SIG-M5 (cell line): ENCODE measurements around the gene CD177.
"Not testable (repeated sequence)": the region's sequence is repeated elsewhere in the genome, so short reads cannot be mapped to it uniquely, and the experiment has no call there.

ENCODE experiments used
- DNase-seq: peaks from one replicate; lab custom pipeline; 2025; lab: John Stamatoyannopoulos, UW

CD177 gene

DNA sequence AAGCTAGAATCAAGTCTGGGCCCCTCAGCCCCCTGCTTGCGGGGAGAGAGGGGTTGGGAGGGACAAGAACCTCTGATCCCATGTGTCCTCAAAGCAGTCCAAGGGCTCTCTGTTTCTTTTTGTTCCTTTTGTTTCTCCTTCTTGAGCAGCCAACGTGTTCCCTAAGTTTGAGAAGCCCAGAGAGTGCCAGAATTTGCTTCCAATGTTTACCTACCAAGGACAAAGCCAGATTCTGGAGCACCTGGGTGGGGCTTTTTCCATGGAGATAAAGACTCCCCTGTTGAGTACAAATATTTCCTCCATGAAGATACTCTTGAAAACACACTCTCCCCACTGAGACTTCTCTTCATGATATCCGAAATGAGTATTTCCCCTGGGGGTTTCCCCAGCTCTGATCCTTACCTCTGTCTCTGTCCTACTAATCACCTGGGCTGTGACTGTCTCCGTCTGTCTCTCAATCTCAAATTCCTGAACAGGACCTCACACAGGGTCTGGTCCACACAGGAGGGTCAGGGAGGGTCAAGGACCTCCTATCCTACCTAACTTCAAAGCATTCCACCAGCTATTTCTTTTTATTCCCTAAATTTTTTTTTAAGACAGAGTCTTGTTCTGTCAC lies 27.4 kb downstream of the CD177 start:
- no peak for DNase-seq

DNA sequence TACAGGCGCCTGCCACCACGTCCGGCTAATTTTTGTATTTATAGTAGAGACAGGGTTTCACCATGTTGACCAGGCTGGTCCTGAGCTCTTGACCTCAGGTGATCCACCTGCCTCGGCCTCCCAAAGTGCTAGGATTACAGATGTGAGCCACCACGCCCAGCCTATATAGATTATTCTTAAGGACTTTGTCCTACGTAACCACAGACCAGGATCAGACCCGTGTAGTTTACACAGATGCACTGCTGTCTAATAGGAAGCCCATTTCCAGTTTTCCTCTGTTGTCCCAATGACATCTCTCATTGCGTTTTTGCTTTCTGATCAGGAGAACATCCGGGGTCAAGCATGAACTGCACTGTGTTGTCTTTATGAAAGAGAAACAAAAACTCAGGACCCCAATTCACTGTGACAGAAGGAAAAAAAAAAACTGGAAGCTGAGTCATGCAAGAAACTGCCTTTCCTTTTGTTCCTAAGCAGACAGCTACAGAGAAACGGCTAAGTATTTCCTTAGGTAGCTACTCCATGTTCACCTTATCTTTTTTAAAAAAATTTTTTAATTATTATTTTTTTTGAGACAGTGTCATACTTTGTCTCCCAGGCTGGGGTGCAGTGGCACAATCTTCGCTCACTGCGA lies 29.2 kb downstream of the CD177 start:
- not testable (repeated sequence) for DNase-seq

DNA sequence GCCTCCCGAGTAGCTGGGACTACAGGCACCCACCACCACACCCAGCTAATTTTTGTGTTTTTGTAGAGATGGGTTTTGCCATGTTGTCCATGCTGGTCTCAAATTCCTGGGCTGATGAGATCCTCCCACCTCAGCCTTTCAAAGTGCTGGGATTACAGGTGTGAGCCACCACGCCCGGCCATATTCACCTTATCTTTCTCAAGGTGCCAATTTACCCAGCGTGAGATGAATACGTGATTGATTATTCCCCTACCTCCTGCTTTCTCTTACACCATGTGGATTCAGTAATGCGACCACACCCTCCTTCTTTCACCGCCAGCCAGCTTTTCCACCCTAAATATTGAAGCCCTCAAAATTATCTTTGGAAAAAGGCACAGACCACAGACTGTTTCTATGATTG lies 29.8 kb downstream of the CD177 start:
- DNase-seq, result not testable (repeated sequence)

DNA sequence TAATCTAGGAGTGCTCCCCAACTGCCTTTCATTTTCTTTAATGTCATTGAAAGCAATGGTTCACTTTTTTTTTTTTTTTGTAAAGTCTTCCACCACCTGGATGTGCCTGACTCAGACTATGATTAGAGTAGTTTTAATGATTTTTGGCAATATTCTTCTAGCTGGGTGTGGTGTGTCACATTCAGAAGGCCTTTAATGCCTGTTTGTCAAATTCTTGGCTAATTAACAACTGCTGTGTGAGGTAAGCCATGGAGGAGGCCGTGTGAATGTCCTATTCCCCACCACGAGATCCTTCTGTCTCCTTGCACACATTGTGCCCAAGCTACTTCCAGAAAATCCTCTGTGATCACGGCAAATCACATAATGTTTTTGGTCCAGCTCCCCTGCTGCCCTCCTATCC lies 30.3 kb downstream of the CD177 start:
- DNase-seq, result not testable (repeated sequence)

DNA sequence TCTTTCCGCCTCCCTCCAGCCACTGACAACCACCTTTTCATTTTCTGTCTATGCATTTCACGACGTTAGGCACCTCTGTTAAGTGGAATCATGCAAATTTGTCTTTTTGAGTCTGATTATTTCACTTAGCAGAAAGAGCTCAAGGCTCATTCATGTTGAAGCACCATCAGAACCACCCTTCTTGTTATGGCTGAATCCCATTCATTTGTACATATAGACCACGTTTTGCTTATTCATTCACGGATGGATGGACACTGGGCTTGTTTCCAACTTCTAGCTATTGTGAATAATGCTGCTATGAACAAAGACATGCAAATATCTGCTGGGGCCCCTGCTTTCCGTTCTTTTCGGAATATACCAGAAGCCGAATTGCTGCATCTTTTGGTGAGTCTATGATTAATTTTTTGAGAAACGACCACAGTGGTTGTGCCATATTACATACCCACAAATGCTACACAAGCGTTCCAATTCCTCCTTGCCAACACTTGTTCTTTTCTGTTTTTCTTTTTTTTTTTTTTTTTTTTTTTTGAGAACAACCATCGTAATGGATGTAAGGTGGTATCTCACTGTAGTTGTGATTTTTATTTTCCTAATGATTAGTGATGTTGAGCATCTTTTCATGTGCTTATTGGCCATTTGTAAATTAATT lies 37.5 kb downstream of the CD177 start:
- DNase-seq, result not testable (repeated sequence)

DNA sequence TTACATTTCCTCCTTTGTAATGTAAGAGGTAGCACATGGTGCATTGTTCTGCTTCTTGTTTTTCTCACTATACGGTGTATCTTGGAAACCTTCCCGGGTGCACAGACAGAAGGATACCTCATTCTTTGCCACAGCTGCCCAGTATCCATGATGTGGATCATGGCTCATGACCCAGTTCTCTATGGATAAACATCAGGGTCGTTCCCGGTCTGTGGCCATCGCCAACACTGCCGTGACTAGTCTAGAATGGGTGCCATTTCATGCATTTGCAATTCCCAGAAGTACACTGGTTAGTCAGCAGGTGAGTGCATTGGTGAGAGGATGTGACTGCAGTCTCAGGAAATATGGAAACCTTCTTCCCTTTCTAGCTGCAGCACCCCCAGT lies 38.1 kb downstream of the CD177 start:
- not testable (repeated sequence) for DNase-seq

DNA sequence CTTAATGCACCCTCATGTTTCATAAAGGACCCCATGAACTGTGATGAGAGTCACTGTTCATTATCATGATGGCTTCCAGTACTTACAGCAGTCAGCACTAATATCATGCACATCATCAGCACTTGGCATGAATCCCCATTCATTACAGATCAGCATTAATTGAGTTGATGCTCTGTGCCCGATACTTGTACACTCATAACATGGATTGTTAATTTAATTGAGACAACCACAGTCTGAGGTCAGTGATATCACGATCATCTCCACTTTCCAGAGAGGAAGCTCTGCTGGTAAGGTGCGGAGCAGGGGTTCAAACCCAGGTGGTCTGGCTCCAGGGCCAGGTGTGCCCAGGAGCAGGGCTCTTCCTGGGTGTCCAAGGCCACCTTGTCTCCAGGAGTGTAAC lies 40.0 kb downstream of the CD177 start:
- not testable (repeated sequence) for DNase-seq

DNA sequence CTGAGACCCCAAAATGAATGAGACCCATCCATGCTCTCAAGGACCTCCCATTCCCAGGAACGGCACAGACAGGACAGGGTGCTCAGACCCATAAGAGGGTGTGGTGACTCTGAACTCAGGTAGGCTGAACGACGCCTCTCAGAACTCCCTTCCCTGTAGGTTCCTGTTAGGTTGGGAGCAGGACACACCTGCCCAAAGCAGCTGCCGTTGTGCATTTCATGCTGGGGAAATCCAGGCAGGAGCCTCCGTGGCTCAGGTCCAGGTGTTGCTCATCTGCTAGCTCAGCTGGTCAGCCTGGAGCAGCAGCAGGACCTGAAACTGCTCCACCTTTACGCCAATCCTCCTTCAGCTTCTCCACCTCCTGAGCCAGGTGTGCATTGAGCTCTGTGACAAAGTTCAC lies 42.1 kb downstream of the CD177 start:
- DNase-seq, result no peak

DNA sequence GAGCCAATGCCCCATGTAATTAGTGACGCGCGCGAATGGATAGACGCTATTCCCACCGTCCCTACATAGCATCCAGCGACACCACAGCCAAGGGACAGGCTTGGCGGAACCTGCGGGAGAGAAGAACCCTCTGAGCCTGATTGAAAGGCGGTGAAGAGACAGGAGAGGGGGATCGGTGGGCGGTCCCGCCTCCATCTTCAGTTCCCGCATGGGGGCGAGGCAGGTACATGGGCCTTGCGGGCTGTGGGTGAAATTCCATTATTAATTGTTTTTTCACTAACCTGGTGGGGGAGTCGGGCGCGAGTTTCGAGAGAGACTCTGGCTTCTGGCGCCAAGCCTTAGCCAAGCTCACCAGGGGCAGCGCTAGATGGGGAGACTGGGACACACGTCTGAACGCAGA lies 52.8 kb downstream of the CD177 start:
- no peak for DNase-seq

DNA sequence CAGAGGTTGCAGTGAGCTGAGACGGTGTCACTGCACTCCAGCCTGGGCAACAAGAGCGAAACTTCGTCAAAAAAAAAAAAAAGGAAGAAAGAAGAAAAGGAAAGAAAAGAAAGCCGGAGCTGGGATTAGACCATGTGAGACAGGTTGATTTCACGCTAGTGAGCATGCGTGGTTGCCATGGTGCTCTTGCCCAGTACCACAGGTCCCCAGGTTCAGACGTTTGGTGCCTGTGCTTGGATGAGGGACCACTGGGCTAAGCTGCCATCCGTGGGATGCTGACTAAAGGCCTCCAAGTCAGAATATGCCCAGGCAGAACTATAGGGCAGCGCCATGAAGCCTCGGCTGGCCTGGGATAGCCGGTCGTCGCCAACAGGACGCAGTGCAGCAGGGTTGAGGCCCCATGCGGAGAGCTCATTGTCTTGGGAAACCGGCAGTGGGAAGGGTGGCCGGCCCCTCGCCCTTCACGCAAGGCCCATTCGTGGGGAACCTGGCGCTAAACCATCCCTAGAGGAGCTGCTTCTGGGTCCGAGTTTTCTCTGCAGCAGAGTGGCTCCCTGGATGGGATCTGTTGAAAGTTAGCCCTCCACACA lies 54.0 kb downstream of the CD177 start:
- no peak for DNase-seq

DNA sequence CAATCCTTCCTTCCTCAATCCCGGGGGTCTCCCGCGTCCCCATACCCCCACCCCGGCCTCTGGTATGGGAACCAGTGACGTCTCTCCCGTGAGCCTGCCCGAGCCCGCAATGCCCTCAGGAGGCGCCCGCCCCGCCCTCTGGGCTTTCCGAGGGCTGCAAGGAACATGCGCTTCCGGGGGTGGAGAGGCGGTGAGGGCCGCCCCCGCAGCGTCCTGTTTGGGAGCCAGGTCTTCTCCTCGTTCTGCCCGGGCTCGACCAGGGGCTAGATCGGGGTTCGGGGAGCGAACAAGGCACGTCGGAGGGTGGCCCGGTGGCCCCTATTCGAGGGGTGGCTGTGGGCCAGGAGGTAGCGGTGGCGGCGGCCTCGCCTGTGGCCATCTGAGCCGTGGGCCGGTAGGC lies 54.6 kb downstream of the CD177 start:
- no peak for DNase-seq

DNA sequence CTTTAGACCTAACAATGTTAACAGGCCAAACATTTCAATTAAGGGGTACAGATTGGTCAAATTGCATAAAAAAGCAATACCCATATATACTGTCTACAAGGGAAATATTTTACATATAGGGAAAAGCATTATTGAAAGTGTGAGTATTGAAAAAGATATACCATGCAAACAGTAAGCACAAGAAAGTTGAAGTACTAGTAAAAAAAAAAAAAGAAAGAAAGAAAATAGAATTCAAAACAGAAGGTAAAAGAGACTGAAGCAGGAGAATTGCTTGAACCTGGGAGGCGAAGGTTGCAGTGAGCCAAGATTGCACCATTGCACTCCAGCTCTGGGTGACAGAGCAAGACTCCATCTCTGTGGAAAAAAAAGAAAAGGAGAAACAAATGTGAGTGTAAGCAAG lies 55.9 kb downstream of the CD177 start:
- no peak for DNase-seq

DNA sequence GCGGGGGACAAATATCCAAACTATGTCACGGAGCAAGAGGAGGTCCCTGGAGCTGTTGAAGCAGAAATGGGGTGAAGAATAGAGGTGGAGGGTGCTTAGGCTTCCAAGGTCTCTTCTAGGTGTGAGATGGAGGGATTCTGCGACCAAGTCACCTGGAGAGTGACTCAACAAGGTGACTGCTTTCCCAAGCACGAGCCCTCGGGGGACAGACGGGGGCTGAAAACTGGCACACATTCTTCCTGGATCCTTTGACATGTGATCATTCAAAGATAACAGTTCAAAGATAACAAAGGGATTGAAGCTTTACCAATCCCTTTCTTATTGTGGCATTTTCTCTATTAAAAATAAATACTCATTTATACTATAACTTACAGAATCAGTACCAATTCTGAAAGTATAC lies 59.0 kb downstream of the CD177 start:
- no peak for DNase-seq
